Measurements from ENCODE around the gene CLIC5. TPM values are rescaled to one million over a fixed set of nuclear protein-coding genes. Genes with fewer than 3 reads are reported as not detected.

CLIC5 gene
- total RNA-seq, 1 experiment from 2014 or later: 0.20 TPM

- H3K27ac ChIP-seq (ENCODE audit: insufficient read length, low read depth, low read length): no peak overlapping the region
- H3K18ac ChIP-seq (ENCODE audit: insufficient read length, low read depth, low read length): no peak overlapping the region
- H4K91ac ChIP-seq (ENCODE audit: insufficient read length, low read depth, low read length): no peak overlapping the region
- no peak overlapping the region for H4K5ac ChIP-seq (ENCODE audit: insufficient read length, low read depth, low read length)
- no peak overlapping the region for H3K4me3 Mint-ChIP-seq
- no peak overlapping the region for H3K9ac ChIP-seq (ENCODE audit: extremely low read depth, insufficient read length, low read length)
- H3K27me3 ChIP-seq (ENCODE audit: insufficient read depth, low read length): no peaks in the 10 kb centered on the region
- TF ChIP-seq, protein P1, sequence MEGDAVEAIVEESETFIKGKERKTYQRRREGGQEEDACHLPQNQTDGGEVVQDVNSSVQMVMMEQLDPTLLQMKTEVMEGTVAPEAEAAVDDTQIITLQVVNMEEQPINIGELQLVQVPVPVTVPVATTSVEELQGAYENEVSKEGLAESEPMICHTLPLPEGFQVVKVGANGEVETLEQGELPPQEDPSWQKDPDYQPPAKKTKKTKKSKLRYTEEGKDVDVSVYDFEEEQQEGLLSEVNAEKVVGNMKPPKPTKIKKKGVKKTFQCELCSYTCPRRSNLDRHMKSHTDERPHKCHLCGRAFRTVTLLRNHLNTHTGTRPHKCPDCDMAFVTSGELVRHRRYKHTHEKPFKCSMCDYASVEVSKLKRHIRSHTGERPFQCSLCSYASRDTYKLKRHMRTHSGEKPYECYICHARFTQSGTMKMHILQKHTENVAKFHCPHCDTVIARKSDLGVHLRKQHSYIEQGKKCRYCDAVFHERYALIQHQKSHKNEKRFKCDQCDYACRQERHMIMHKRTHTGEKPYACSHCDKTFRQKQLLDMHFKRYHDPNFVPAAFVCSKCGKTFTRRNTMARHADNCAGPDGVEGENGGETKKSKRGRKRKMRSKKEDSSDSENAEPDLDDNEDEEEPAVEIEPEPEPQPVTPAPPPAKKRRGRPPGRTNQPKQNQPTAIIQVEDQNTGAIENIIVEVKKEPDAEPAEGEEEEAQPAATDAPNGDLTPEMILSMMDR (conservative IDR thresholded peaks at IDR 0.05): no peak
- no peak overlapping the region for H2BK20ac ChIP-seq (ENCODE audit: low read depth, low read length, poor library complexity, severe bottlenecking)
- no peak overlapping the region for H2BK120ac ChIP-seq (ENCODE audit: low read depth, low read length, poor library complexity, severe bottlenecking)
- H2BK15ac ChIP-seq (ENCODE audit: low read depth, low read length): no peak overlapping the region
- no peaks in the 10 kb centered on the region for H3K4me1 ChIP-seq (ENCODE audit: insufficient read depth, low read length)
- H3T11ph ChIP-seq (ENCODE audit: low read length): no peak overlapping the region
- no peak overlapping the region for H3K14ac ChIP-seq (ENCODE audit: insufficient read depth, low read length)
- peaks cover 4 to 6% of the 10 kb centered on the region in 2 experiments; a peak in 2 of 4 replicates for H3K4me1 Mint-ChIP-seq
- no peak for DNase-seq
- no peaks in the 10 kb centered on the region for H3K79me1 ChIP-seq (ENCODE audit: insufficient read depth, low read depth, low read length, poor library complexity, severe bottlenecking)
- H3K23ac ChIP-seq (ENCODE audit: insufficient read length, low read depth, low read length): no peak overlapping the region
- H2AK5ac ChIP-seq (ENCODE audit: insufficient read length, low read length): no peak overlapping the region
- 0 out of 7 replicates have a peak, but pooled peaks cover 0 to 1% (median 0%) of the 10 kb centered on the region in 3 experiments for H3K36me3 Mint-ChIP-seq (ENCODE audit: insufficient read depth in 1 of 3, low read depth in 3 of 3)
- H2BK5ac ChIP-seq (ENCODE audit: insufficient read length, low read length): no peak overlapping the region
- no peak overlapping the region for H3K56ac ChIP-seq (ENCODE audit: insufficient read length, low read depth, low read length)
- no peak overlapping the region for H3K4ac ChIP-seq (ENCODE audit: low read depth, low read length)
- no peak overlapping the region for H2BK12ac ChIP-seq (ENCODE audit: insufficient read length, low read depth, low read length)
- peaks cover 0 to 2% of the 10 kb centered on the region in 2 experiments; a peak in 2 of 5 replicates for H3K9me3 Mint-ChIP-seq
- no peaks in the 10 kb centered on the region for H3K23me2 ChIP-seq (ENCODE audit: insufficient read length, low read depth, low read length, poor library complexity, severe bottlenecking)
- no peaks in the 10 kb centered on the region for H3K79me2 ChIP-seq (ENCODE audit: insufficient read depth, low read length)
- H4K8ac ChIP-seq (replicated peaks; ENCODE audit: insufficient read length, low read depth, low read length): no peak overlapping the region
- no peak overlapping the region for H3K27ac Mint-ChIP-seq
- H3K9me3 ChIP-seq (ENCODE audit: control insufficient read depth, low read depth, low read length): no peaks in the 10 kb centered on the region
- no peaks in the 10 kb centered on the region for H4K20me1 ChIP-seq (ENCODE audit: control insufficient read depth, insufficient read depth, insufficient read length)
- H3K4me2 ChIP-seq (ENCODE audit: insufficient read depth, insufficient read length, low read length): no peak overlapping the region
- H3K27me3 Mint-ChIP-seq (ENCODE audit: low read depth): no peaks in the 10 kb centered on the region; the same call in 1 of the 2 replicates
- H2AFZ ChIP-seq (ENCODE audit: low read length): no peak overlapping the region
These were observed 51.8 kb downstream of the CLIC5 start for GRCh38 chr6:45963896-45964295.

Measured in H9 (cell line).